Fibroblast of lung (primary cell): ENCODE data around the gene GTF2H1. TPM values are rescaled to one million over a fixed set of nuclear protein-coding genes. Genes with fewer than 3 reads are reported as not detected.

Experiments used
- DNase-seq, 2 donors: peaks; one replicate each; pipeline versions ENCODE4 v3.0.0 to v3.0.0-alpha.2; 2010; ENCODE audit warnings: low read depth in 2 of 2
- H2AFZ ChIP-seq: 2 replicates; pipeline ENCODE4 v1.5.1; 2012; ENCODE audit warnings: low read length, control low read depth, inconsistent platforms
- H3K27ac ChIP-seq: 2 replicates; pipeline ENCODE4 v1.5.1; 2011; ENCODE audit warnings: low read length, control low read depth; ENCODE audit not compliant: insufficient read depth
- H3K27me3 ChIP-seq: 2 replicates; pipeline ENCODE4 v1.5.1; 2011; ENCODE audit warnings: mild to moderate bottlenecking, low read length; ENCODE audit not compliant: control insufficient read depth, insufficient read depth
- H3K36me3 ChIP-seq: 2 replicates; pipeline ENCODE4 v1.5.1; 2011; ENCODE audit warnings: low read length; ENCODE audit not compliant: control insufficient read depth, insufficient read depth
- H3K4me1 ChIP-seq: 2 replicates; pipeline ENCODE4 v1.5.1; 2011; ENCODE audit warnings: low read length; ENCODE audit not compliant: control insufficient read depth, insufficient read depth; ENCODE audit errors: extremely low read depth
- H3K4me2 ChIP-seq: 2 replicates; pipeline ENCODE4 v1.5.1; 2011; ENCODE audit warnings: low read length, control low read depth; ENCODE audit not compliant: insufficient read depth; ENCODE audit errors: extremely low read depth
- H3K4me3 ChIP-seq, 4 experiments: fragments of 200-600 bp in 1 of 4; sonication (generic) in 1 of 4; replicated peaks in 1 of 4; 2 replicates each; pipeline ENCODE4 v1.5.1; 2011 to 2016; ENCODE audit warnings: low read length in 4 of 4, low read depth in 3 of 4, mild to moderate bottlenecking in 3 of 4, control low read depth in 2 of 4, inconsistent platforms in 1 of 4, mixed read lengths in 1 of 4; ENCODE audit not compliant: insufficient read depth in 1 of 4; ENCODE audit errors: control extremely low read depth in 1 of 4
- H3K79me2 ChIP-seq: 2 replicates; pipeline ENCODE4 v1.5.1; 2012; ENCODE audit warnings: mild to moderate bottlenecking, low read length, inconsistent platforms; ENCODE audit not compliant: control insufficient read depth, insufficient read depth
- H3K9ac ChIP-seq: 2 replicates; pipeline ENCODE4 v1.5.1; 2011; ENCODE audit warnings: mild to moderate bottlenecking, low read length, control low read depth; ENCODE audit not compliant: insufficient read depth
- H3K9me3 ChIP-seq: 2 replicates; pipeline ENCODE4 v1.5.1; 2012; ENCODE audit warnings: low read depth, low read length; ENCODE audit not compliant: control insufficient read depth, insufficient read depth
- H4K20me1 ChIP-seq: 2 replicates; pipeline ENCODE4 v1.5.1; 2011; ENCODE audit warnings: low read length; ENCODE audit not compliant: control insufficient read depth, insufficient read depth; ENCODE audit errors: extremely low read depth
- EZH2 ChIP-seq: IDR thresholded peaks from 2 replicates; pipeline ENCODE4 v1.5.1; 2012; ENCODE audit warnings: low read length, control low read depth, mild to moderate bottlenecking; ENCODE audit errors: missing control alignments
- polyA plus RNA-seq, 2 donors: library from polyadenylated mRNA; depleted of rRNA in 1 of 2; stranded (reverse) in 1 of 2; unstranded in 1 of 2; fragments of >200 nt; gene quantifications; 2 replicates each; pipeline ENCODE4 v1.2.1, GENCODE V29; 2011 to 2012; ENCODE audit warnings: missing spikeins in 1 of 2
- total RNA-seq: library from RNA; depleted of rRNA; stranded (reverse); fragments of >200 nt; gene quantifications from 2 replicates; pipeline ENCODE4 v1.2.1, GENCODE V29; 2014
- TF ChIP-seq, protein P1 (sequence below), 2 donors: IDR thresholded peaks in 1 of 2; conservative IDR thresholded peaks in 1 of 2; 1 replicate in 1 of 2; 2 replicates in 1 of 2; pipeline ENCODE4 v1.5.1; 2011 to 2012; ENCODE audit warnings: low read length in 2 of 2, control low read depth in 1 of 2, inconsistent platforms in 1 of 2, low read depth in 1 of 2, mild to moderate bottlenecking in 1 of 2

GTF2H1 gene
- total and polyA plus RNA-seq, 2 donors (not counting 1 experiment from before 2014, with no cell fraction given): 56.1 to 63.6 TPM

DNA sequence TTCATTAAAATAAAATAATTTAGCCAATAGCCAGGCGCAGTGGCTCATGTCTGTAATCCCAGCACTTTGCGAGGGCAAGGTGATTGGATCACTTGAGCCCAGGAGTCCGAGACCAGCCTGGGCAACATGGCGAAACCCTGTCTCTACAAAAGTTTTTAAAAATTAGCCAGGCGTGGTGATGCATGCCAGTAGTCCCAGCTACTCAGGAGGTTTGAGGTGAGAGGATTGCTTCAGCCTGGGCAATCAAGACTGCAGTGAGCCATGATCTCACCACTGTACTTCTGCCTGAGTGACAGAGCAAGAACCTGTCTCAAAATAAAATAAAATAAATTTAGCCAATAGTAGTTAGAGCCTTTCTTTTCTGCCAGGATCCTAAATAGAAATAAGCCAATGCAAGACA lies 12.7 kb upstream of the GTF2H1 start:
- peaks cover 2% of the 10 kb centered on the region for H3K36me3 ChIP-seq
- H3K4me2 ChIP-seq: no peak overlapping the region
- H4K20me1 ChIP-seq: no peaks in the 10 kb centered on the region
- no peak overlapping the region for H3K9ac ChIP-seq
- H3K4me1 ChIP-seq: no peaks in the 10 kb centered on the region
- H2AFZ ChIP-seq: no peak overlapping the region
- no peak for DNase-seq
- no peaks in the 10 kb centered on the region for H3K27me3 ChIP-seq
- no peak overlapping the region for H3K27ac ChIP-seq
- H3K79me2 ChIP-seq: no peaks in the 10 kb centered on the region
- TF ChIP-seq, protein P1, sequence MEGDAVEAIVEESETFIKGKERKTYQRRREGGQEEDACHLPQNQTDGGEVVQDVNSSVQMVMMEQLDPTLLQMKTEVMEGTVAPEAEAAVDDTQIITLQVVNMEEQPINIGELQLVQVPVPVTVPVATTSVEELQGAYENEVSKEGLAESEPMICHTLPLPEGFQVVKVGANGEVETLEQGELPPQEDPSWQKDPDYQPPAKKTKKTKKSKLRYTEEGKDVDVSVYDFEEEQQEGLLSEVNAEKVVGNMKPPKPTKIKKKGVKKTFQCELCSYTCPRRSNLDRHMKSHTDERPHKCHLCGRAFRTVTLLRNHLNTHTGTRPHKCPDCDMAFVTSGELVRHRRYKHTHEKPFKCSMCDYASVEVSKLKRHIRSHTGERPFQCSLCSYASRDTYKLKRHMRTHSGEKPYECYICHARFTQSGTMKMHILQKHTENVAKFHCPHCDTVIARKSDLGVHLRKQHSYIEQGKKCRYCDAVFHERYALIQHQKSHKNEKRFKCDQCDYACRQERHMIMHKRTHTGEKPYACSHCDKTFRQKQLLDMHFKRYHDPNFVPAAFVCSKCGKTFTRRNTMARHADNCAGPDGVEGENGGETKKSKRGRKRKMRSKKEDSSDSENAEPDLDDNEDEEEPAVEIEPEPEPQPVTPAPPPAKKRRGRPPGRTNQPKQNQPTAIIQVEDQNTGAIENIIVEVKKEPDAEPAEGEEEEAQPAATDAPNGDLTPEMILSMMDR (conservative IDR thresholded peaks at IDR 0.05 in 1 of 2, IDR thresholded peaks at IDR 0.05 in 1 of 2; ENCODE audit: low read depth in 1 of 2, low read length in 2 of 2): no peak
- TF ChIP-seq EZH2: no peak
- H3K4me3 ChIP-seq: no peak overlapping the region
- H3K9me3 ChIP-seq: no peaks in the 10 kb centered on the region

DNA sequence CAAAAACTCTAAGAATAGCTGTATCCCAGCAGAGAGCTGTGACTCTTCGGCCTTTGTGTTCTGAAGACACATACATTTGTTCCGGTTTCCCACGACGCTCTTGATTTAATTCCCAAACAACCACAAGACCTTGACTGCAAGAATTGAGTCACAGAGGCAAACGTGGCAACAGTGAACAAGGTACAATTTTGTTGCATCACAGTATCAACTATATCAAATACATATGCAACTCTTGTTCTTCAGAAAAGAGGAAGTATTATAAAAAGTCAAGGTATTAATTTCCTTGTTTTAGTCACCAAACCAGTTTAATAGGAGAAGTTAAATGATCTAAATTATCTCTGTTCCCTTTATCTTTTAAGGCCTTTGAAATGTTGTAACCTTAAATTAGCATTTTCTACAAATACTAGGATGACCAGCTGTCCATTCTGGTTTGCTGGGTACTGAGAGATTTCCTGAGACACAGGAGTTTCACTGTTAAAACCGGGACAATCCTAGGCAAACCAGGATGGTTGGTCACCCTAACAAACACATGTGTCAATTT lies 11.5 kb upstream of the GTF2H1 start:
- H2AFZ ChIP-seq: no peak overlapping the region
- H3K4me3 ChIP-seq: no peak overlapping the region
- no peak overlapping the region for H3K9ac ChIP-seq
- H3K79me2 ChIP-seq: no peaks in the 10 kb centered on the region
- no peak overlapping the region for H3K27ac ChIP-seq
- H3K4me1 ChIP-seq: no peaks in the 10 kb centered on the region
- H3K9me3 ChIP-seq: no peaks in the 10 kb centered on the region
- peaks cover 2% of the 10 kb centered on the region for H3K36me3 ChIP-seq
- no peaks in the 10 kb centered on the region for H4K20me1 ChIP-seq
- no peaks in the 10 kb centered on the region for H3K27me3 ChIP-seq
- TF ChIP-seq, protein P1 (conservative IDR thresholded peaks at IDR 0.05 in 1 of 2, IDR thresholded peaks at IDR 0.05 in 1 of 2; ENCODE audit: low read depth in 1 of 2, low read length in 2 of 2): no peak
- no peak for TF ChIP-seq EZH2
- H3K4me2 ChIP-seq: no peak overlapping the region
- peak in 1 of 2 donors; percentile 78 for DNase-seq

DNA sequence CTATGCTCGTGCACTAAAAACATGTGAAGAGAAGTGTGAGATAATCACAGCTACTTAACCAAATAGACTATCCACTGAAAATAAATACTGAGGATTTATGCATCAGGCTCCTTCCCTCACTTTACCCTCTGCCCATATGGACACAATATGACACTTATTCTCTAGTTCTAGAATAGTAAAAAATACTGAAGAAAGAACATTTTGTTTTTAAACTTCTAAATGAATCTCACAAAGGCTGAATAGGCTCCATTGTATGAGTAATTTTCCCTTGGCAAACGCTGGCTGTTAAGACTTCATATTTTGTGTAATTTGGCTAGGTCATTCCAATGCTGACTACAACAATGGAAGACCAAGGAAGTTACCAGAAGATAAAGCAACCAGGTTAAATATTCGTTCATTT lies 10.4 kb upstream of the GTF2H1 start:
- Histone ChIP-seq H3K4me1 (no peaks in the 10 kb centered on the region), H3K79me2 (no peaks in the 10 kb centered on the region), H3K4me3 (no peak overlapping the region), H3K36me3 (peaks cover 2% of the 10 kb centered on the region), H4K20me1 (no peaks in the 10 kb centered on the region), H3K4me2 (no peak overlapping the region), H3K27ac (no peak overlapping the region), H3K27me3 (no peaks in the 10 kb centered on the region), H2AFZ (no peak overlapping the region), H3K9me3 (no peaks in the 10 kb centered on the region), H3K9ac (no peak overlapping the region)
- peak in 1 of 2 donors; percentile 78 for DNase-seq
- TF ChIP-seq, protein P1 (conservative IDR thresholded peaks at IDR 0.05 in 1 of 2, IDR thresholded peaks at IDR 0.05 in 1 of 2; ENCODE audit: low read depth in 1 of 2, low read length in 2 of 2): no peak
- no peak for TF ChIP-seq EZH2
